Measurements from ENCODE around the gene INTS7. TPM values are rescaled to one million over a fixed set of nuclear protein-coding genes. Genes with fewer than 3 reads are reported as not detected.

Gene INTS7
- total and polyA plus RNA-seq, 2 experiments from 2014 or later, result 11.8 to 15.5 TPM

- WGBS (ENCODE audit: low lambda C conversion rate, missing lambda C conversion rate), result 75% methylated on average over 2 of the region's 2 CpGs
- Histone ChIP-seq H3K36me3 (replicated peaks; ENCODE audit: insufficient read depth, low read depth) (no peaks in the 10 kb centered on the region), H3K4me1 (ENCODE audit: insufficient read depth) (no peaks in the 10 kb centered on the region), H3K4me2 (no peak overlapping the region), H3K27me3 (no peaks in the 10 kb centered on the region), H3K9me3 (ENCODE audit: low read depth) (no peaks in the 10 kb centered on the region), H2AFZ (no peak overlapping the region), H3K27ac (no peak overlapping the region), H3K79me2 (no peaks in the 10 kb centered on the region), H4K20me1 (ENCODE audit: insufficient read depth, poor library complexity, severe bottlenecking) (no peaks in the 10 kb centered on the region), H3K4me3 (no peak overlapping the region), H3K9me2 (replicated peaks; ENCODE audit: insufficient read depth) (no peaks in the 10 kb centered on the region)
- no peak for DNase-seq (ENCODE audit: low spot score)
- TF ChIP-seq CTCF (IDR thresholded peaks at IDR 0.05; ENCODE audit: poor library complexity) (no peak), EZH2phosphoT487 (IDR thresholded peaks at IDR 0.05; ENCODE audit: low read depth, severe bottlenecking, unreplicated experiment) (no peak), EZH2 (IDR thresholded peaks at IDR 0.05; ENCODE audit: borderline replicate concordance) (no peak)
Measured at GRCh38 chr1:212013672-212014071, 21.7 kb downstream of the INTS7 start.

- Histone ChIP-seq H3K9me3 (ENCODE audit: low read depth) (no peaks in the 10 kb centered on the region), H3K4me1 (ENCODE audit: insufficient read depth) (no peaks in the 10 kb centered on the region), H3K4me2 (no peak overlapping the region), H3K27me3 (no peaks in the 10 kb centered on the region), H3K9me2 (replicated peaks; ENCODE audit: insufficient read depth) (no peaks in the 10 kb centered on the region), H4K20me1 (ENCODE audit: insufficient read depth, poor library complexity, severe bottlenecking) (no peaks in the 10 kb centered on the region), H3K36me3 (replicated peaks; ENCODE audit: insufficient read depth, low read depth) (no peaks in the 10 kb centered on the region), H3K27ac (no peak overlapping the region), H3K4me3 (no peak overlapping the region), H2AFZ (no peak overlapping the region), H3K79me2 (no peaks in the 10 kb centered on the region)
- peak; percentile 69 for DNase-seq (ENCODE audit: low spot score)
- no peak for TF ChIP-seq EZH2 (IDR thresholded peaks at IDR 0.05; ENCODE audit: borderline replicate concordance)
- TF ChIP-seq EZH2phosphoT487 (IDR thresholded peaks at IDR 0.05; ENCODE audit: low read depth, severe bottlenecking, unreplicated experiment), result no peak
- peak; percentile 81 for TF ChIP-seq CTCF (IDR thresholded peaks at IDR 0.05; ENCODE audit: poor library complexity)
- 72% methylated on average over 7 of the region's 7 CpGs for WGBS (ENCODE audit: low lambda C conversion rate, missing lambda C conversion rate)
Measured at GRCh38 chr1:212012034-212012740, 23.2 kb downstream of the INTS7 start.

GRCh38 chr1:212010004-212010403, 25.4 kb downstream of the INTS7 start:
- Histone ChIP-seq H3K9me2 (replicated peaks; ENCODE audit: insufficient read depth) (no peaks in the 10 kb centered on the region), H3K9me3 (ENCODE audit: low read depth) (no peaks in the 10 kb centered on the region), H3K36me3 (replicated peaks; ENCODE audit: insufficient read depth, low read depth) (no peaks in the 10 kb centered on the region), H4K20me1 (ENCODE audit: insufficient read depth, poor library complexity, severe bottlenecking) (no peaks in the 10 kb centered on the region), H3K27me3 (no peaks in the 10 kb centered on the region), H3K4me1 (ENCODE audit: insufficient read depth) (no peaks in the 10 kb centered on the region), H2AFZ (no peak overlapping the region), H3K27ac (no peak overlapping the region), H3K4me2 (no peak overlapping the region), H3K4me3 (no peak overlapping the region), H3K79me2 (no peaks in the 10 kb centered on the region)
- 65% methylated on average over 3 of the region's 3 CpGs for WGBS (ENCODE audit: low lambda C conversion rate, missing lambda C conversion rate)
- no peak for TF ChIP-seq CTCF (IDR thresholded peaks at IDR 0.05; ENCODE audit: poor library complexity)
- no peak for TF ChIP-seq EZH2phosphoT487 (IDR thresholded peaks at IDR 0.05; ENCODE audit: low read depth, severe bottlenecking, unreplicated experiment)
- no peak for TF ChIP-seq EZH2 (IDR thresholded peaks at IDR 0.05; ENCODE audit: borderline replicate concordance)
- no peak for DNase-seq (ENCODE audit: low spot score)
